ENCODE measurements around the gene PRDM9.

DNA sequence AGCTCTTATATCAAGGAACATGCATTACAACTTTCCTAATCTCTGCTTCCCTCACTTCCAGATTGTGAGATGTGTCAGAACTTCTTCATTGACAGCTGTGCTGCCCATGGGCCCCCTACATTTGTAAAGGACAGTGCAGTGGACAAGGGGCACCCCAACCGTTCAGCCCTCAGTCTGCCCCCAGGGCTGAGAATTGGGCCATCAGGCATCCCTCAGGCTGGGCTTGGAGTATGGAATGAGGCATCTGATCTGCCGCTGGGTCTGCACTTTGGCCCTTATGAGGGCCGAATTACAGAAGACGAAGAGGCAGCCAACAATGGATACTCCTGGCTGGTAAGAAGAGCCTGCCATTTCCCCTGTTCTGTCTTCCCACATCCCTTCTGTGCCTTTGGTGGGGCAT is 15.1 kb downstream of the PRDM9 start:
- TF ChIP-seq, protein P1, sequence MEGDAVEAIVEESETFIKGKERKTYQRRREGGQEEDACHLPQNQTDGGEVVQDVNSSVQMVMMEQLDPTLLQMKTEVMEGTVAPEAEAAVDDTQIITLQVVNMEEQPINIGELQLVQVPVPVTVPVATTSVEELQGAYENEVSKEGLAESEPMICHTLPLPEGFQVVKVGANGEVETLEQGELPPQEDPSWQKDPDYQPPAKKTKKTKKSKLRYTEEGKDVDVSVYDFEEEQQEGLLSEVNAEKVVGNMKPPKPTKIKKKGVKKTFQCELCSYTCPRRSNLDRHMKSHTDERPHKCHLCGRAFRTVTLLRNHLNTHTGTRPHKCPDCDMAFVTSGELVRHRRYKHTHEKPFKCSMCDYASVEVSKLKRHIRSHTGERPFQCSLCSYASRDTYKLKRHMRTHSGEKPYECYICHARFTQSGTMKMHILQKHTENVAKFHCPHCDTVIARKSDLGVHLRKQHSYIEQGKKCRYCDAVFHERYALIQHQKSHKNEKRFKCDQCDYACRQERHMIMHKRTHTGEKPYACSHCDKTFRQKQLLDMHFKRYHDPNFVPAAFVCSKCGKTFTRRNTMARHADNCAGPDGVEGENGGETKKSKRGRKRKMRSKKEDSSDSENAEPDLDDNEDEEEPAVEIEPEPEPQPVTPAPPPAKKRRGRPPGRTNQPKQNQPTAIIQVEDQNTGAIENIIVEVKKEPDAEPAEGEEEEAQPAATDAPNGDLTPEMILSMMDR (IDR thresholded peaks at IDR 0.05; ENCODE audit: insufficient read depth, low read length): no peak
- TF ChIP-seq POLR2AphosphoS5 (IDR thresholded peaks at IDR 0.05; ENCODE audit: low read depth) (no peak), SPI1 (IDR thresholded peaks at IDR 0.05; ENCODE audit: borderline replicate concordance, low read depth) (no peak), GABPA (IDR thresholded peaks at IDR 0.05; ENCODE audit: low read depth) (no peak)
- TF ChIP-seq, protein P2, sequence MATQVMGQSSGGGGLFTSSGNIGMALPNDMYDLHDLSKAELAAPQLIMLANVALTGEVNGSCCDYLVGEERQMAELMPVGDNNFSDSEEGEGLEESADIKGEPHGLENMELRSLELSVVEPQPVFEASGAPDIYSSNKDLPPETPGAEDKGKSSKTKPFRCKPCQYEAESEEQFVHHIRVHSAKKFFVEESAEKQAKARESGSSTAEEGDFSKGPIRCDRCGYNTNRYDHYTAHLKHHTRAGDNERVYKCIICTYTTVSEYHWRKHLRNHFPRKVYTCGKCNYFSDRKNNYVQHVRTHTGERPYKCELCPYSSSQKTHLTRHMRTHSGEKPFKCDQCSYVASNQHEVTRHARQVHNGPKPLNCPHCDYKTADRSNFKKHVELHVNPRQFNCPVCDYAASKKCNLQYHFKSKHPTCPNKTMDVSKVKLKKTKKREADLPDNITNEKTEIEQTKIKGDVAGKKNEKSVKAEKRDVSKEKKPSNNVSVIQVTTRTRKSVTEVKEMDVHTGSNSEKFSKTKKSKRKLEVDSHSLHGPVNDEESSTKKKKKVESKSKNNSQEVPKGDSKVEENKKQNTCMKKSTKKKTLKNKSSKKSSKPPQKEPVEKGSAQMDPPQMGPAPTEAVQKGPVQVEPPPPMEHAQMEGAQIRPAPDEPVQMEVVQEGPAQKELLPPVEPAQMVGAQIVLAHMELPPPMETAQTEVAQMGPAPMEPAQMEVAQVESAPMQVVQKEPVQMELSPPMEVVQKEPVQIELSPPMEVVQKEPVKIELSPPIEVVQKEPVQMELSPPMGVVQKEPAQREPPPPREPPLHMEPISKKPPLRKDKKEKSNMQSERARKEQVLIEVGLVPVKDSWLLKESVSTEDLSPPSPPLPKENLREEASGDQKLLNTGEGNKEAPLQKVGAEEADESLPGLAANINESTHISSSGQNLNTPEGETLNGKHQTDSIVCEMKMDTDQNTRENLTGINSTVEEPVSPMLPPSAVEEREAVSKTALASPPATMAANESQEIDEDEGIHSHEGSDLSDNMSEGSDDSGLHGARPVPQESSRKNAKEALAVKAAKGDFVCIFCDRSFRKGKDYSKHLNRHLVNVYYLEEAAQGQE (IDR thresholded peaks at IDR 0.05; ENCODE audit: insufficient replicate concordance, low read depth): no peak

Measured in HL-60 (cell line).